ENCODE measurements around the gene SLC25A4. TPM values are rescaled to one million over a fixed set of nuclear protein-coding genes. Genes with fewer than 3 reads are reported as not detected.

Gene SLC25A4
- total RNA-seq, 1 experiment from 2014 or later = 40.2 TPM

GRCh38 chr4:185099024-185099682, 43.9 kb upstream of the SLC25A4 start (continued):
- TF ChIP-seq ATF2 (CRISPR knock-in tag; IDR thresholded peaks at IDR 0.05; ENCODE audit: borderline replicate concordance, low read depth) = no peak
- TF ChIP-seq ZNF425 (CRISPR knock-in tag; conservative IDR thresholded peaks at IDR 0.05) = no peak
- no peak for TF ChIP-seq IRF1 (CRISPR knock-in tag; IDR thresholded peaks at IDR 0.05)
- TF ChIP-seq IRF2 (CRISPR knock-in tag; IDR thresholded peaks at IDR 0.05; ENCODE audit: borderline replicate concordance, low read depth) = no peak
- TF ChIP-seq USF1 (CRISPR knock-in tag; IDR thresholded peaks at IDR 0.05) = no peak
- no peak for TF ChIP-seq ZNF281 (CRISPR knock-in tag; IDR thresholded peaks at IDR 0.05)

GRCh38 chr4:185099940-185100339, 43.1 kb upstream of the SLC25A4 start:
- Mint-ChIP-seq H3K27ac (no peak overlapping the region; the same call in 1 of the 2 replicates), H3K9me3 (no peaks in the 10 kb centered on the region), H3K36me3 (no peaks in the 10 kb centered on the region), H3K27me3 (ENCODE audit: low read depth) (no peaks in the 10 kb centered on the region), H3K4me1 (peaks cover 21% of the 10 kb centered on the region), H3K4me3 (no peak overlapping the region)
- ChIA-PET CTCF (interaction anchor here (0.5 to 2.2 kb wide), 6 partner anchors 16 to 84 kb away, joined by 3 to 10 read pairs (median 4); partner anchors contain the start of gene SLC25A4), POLR2A (no interaction called here)
- ATAC-seq (no peak), DNase-seq (ENCODE audit: low spot score) (no peak)
- no peak for TF ChIP-seq PRRX2 (CRISPR knock-in tag; IDR thresholded peaks at IDR 0.05)
- TF ChIP-seq ZNF263 (CRISPR knock-in tag; IDR thresholded peaks at IDR 0.05; ENCODE audit: low read depth) = peak; percentile 80

- Mint-ChIP-seq H3K4me3 (no peak overlapping the region), H3K36me3 (no peaks in the 10 kb centered on the region), H3K27ac (no peak overlapping the region), H3K4me1 (peaks cover 16% of the 10 kb centered on the region), H3K27me3 (ENCODE audit: low read depth) (no peaks in the 10 kb centered on the region), H3K9me3 (no peaks in the 10 kb centered on the region)
- POLR2A ChIA-PET = no interaction called here
- CTCF ChIA-PET = interaction anchor here (0.8 to 2.2 kb wide), 5 partner anchors 16 to 84 kb away, joined by 3 to 10 read pairs (median 4); partner anchors contain the start of gene SLC25A4
- TF ChIP-seq CDX4 (CRISPR knock-in tag; IDR thresholded peaks at IDR 0.05; ENCODE audit: borderline replicate concordance) (no peak), RELA (CRISPR knock-in tag; IDR thresholded peaks at IDR 0.05; ENCODE audit: borderline replicate concordance) (no peak)
- no peak for ATAC-seq
- no peak for DNase-seq (ENCODE audit: low spot score)
Measured at GRCh38 chr4:185100423-185100822, 42.6 kb upstream of the SLC25A4 start.

Data from WTC11 (cell line).